Activated CD4-positive, alpha-beta T cell treated with anti-CD3 and anti-CD28 coated beads for 1 hour (primary cell): ENCODE results near the gene CFAP221.

Source experiments
- DNase-seq: peaks from one replicate; pipeline ENCODE4 v3.0.0-alpha.2; 2020

The CFAP221 gene

GRCh38 chr2:119703526-119703925, 159.3 kb downstream of the CFAP221 start:
- DNase-seq, result no peak

DNA sequence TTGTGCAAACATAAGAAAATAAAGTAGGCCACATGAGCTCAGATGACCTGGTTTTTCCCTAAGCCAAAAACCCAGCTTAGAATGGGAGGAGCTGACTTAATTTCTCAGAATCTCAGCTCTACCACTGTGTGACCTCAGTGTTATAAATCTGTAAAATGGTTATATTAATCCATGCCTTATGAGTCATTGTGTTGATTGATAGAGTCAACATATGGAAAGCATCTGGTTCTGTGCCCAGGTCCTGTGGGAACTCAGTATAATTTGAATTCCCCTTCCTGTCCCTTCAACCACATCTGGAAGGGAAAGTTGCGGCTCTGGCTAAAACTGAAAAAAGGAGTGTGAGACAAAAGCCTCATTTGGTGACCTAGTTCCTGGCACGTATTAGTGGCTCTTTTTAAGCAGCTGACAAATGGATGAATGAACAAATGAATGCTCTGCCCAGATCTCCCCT, 160.4 kb downstream of the CFAP221 start:
- DNase-seq, result no peak

DNA sequence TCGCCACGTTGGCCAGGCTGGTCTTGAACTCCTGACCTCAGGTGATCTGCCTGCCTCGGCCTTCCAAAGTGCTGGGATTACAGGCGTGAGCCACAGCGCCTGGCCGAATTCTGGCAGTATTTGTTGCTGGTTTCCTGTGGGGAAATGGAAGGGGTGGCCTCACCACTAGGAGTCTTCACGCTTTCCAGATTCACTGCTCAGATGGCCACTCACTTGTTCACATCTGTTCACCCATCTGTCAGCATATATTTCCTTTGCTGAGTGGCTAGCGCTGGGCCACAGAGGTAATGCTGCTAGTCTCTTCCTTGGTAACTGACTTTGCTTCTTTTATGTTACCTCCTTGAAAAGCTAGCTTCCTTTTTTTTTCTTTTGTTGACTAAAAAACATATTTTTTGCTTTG, 162.0 kb downstream of the CFAP221 start:
- no peak for DNase-seq
